ENCODE data around the gene AURKA. TPM values are rescaled to one million over a fixed set of nuclear protein-coding genes. Genes with fewer than 3 reads are reported as not detected.

The AURKA gene
- total RNA-seq, 1 experiment from 2014 or later: 115 TPM

GRCh38 chr20:56422076-56422823 lies 30.2 kb upstream of the AURKA start:
- DNase-seq (ENCODE audit: low read depth, low spot score) (no peak), ATAC-seq (peak; percentile 65; the same call in 1 of the 2 replicates)
- no TSS peak for BruUV-seq (replicated peaks)
- in situ Hi-C loops (cut with HindIII; ENCODE audit: low pct_unique_long_range_greater_than_20kb, low sequenced_read_pairs): no loop called here
- intact Hi-C loops (cut with micrococcal nuclease; ENCODE audit: unreplicated experiment): no loop called here
- no peaks in the 10 kb centered on the region for H3K27me3 ChIP-seq (ENCODE audit: control insufficient read depth, insufficient read depth, low read length)
- H3K4me1 ChIP-seq (ENCODE audit: control insufficient read depth, insufficient read depth, low read length): no peaks in the 10 kb centered on the region
- H3K9me3 ChIP-seq (ENCODE audit: control insufficient read depth, insufficient read depth, low read depth, low read length): no peaks in the 10 kb centered on the region
- TF ChIP-seq REST (IDR thresholded peaks at IDR 0.05; ENCODE audit: insufficient read depth in 1 of 2, low read depth in 2 of 2, low read length in 1 of 2) (no peak), SIN3A (IDR thresholded peaks at IDR 0.05; ENCODE audit: borderline replicate concordance, insufficient read depth, low read depth, low read length) (no peak), TCF7L2 (IDR thresholded peaks at IDR 0.05; ENCODE audit: low read depth, low read length) (no peak), POLR2AphosphoS5 (IDR thresholded peaks at IDR 0.05; ENCODE audit: low read depth, low read length) (no peak), CTCF (IDR thresholded peaks at IDR 0.05) (no peak)
- no peak overlapping the region for H3K27ac ChIP-seq (ENCODE audit: low read length)
- ChIA-PET CTCF (no interaction called here), POLR2A (no interaction called here)
- no peaks in the 10 kb centered on the region for H3K36me3 ChIP-seq (ENCODE audit: control insufficient read depth, insufficient read depth, low read length)
- H3K4me3 ChIP-seq (ENCODE audit: low read depth in 2 of 2, low read length in 2 of 2): no peak overlapping the region

- no TSS peak for BruUV-seq (replicated peaks)
- Histone ChIP-seq H3K27ac (ENCODE audit: low read length) (no peak overlapping the region), H3K27me3 (ENCODE audit: control insufficient read depth, insufficient read depth, low read length) (no peaks in the 10 kb centered on the region), H3K4me1 (ENCODE audit: control insufficient read depth, insufficient read depth, low read length) (no peaks in the 10 kb centered on the region), H3K9me3 (ENCODE audit: control insufficient read depth, insufficient read depth, low read depth, low read length) (no peaks in the 10 kb centered on the region), H3K4me3 (ENCODE audit: low read depth in 2 of 2, low read length in 2 of 2) (no peak overlapping the region), H3K36me3 (ENCODE audit: control insufficient read depth, insufficient read depth, low read length) (no peaks in the 10 kb centered on the region)
- intact Hi-C loops (cut with micrococcal nuclease; ENCODE audit: unreplicated experiment) (no loop called here), in situ Hi-C loops (cut with HindIII; ENCODE audit: low pct_unique_long_range_greater_than_20kb, low sequenced_read_pairs) (no loop called here)
- no peak for DNase-seq (ENCODE audit: low read depth, low spot score)
- TF ChIP-seq REST (IDR thresholded peaks at IDR 0.05; ENCODE audit: insufficient read depth in 1 of 2, low read depth in 2 of 2, low read length in 1 of 2) (no peak), CTCF (IDR thresholded peaks at IDR 0.05) (no peak), TCF7L2 (IDR thresholded peaks at IDR 0.05; ENCODE audit: low read depth, low read length) (no peak), SIN3A (IDR thresholded peaks at IDR 0.05; ENCODE audit: borderline replicate concordance, insufficient read depth, low read depth, low read length) (no peak)
- ChIA-PET CTCF (interaction anchor here (0.6 kb wide), 1 partner anchor 28 kb away, joined by 4 read pairs; no protein-coding TSS in a partner anchor), POLR2A (no interaction called here)
- no peak for ATAC-seq
These were observed 29.1 kb upstream of the AURKA start for GRCh38 chr20:56420940-56421688.

Data from Panc1 (cell line).